ENCODE measurements around the gene LILRA2.
"Not testable (repeated sequence)": the region's sequence is repeated elsewhere in the genome, so short reads cannot be mapped to it uniquely, and the experiment has no call there.

The LILRA2 gene

GRCh38 chr19:54571715-54572615, 1.6 kb upstream of the LILRA2 start:
- peak; percentile 17 for DNase-seq

GRCh38 chr19:54572696-54573311, 786 bp upstream of the LILRA2 start:
- peak; percentile 83 for DNase-seq

- no peak for DNase-seq
Measured at GRCh38 chr19:54574051-54574450, 461 bp downstream of the LILRA2 start.

GRCh38 chr19:54574527-54575056, 1.0 kb downstream of the LILRA2 start:
- no peak for DNase-seq

DNA sequence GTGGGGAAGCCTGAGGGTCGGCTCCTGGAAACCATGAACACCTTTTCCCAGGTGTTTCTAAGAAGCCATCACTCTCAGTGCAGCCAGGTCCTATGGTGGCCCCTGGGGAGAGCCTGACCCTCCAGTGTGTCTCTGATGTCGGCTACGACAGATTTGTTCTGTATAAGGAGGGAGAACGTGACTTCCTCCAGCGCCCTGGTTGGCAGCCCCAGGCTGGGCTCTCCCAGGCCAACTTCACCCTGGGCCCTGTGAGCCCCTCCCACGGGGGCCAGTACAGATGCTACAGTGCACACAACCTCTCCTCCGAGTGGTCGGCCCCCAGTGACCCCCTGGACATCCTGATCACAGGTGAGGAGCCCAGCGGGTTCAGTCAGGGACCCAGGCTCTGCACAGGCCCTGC, 1.6 kb downstream of the LILRA2 start:
- DNase-seq, result not testable (repeated sequence)

- no peak for DNase-seq
Measured at GRCh38 chr19:54576411-54576976, 2.9 kb downstream of the LILRA2 start.

- DNase-seq, result no peak
Measured at GRCh38 chr19:54577334-54577733, 3.7 kb downstream of the LILRA2 start.

- not testable (repeated sequence) for DNase-seq
Measured at GRCh38 chr19:54578268-54578667, 4.7 kb downstream of the LILRA2 start.

- DNase-seq, result no peak
Measured at GRCh38 chr19:54586397-54586796, 12.8 kb downstream of the LILRA2 start.

DNA sequence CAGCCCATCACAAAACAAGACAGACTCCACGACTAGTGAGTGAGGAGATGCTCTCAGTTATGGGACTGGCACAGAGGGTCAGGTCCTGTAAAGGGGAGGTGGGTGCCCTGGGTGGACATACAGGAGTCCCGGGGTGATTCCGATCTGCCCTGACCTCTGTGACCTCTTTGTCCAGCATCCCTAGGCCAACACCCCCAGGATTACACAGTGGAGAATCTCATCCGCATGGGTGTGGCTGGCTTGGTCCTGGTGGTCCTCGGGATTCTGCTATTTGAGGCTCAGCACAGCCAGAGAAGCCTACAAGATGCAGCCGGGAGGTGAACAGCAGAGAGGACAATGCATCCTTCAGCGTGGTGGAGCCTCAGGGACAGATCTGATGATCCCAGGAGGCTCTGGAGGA, 13.4 kb downstream of the LILRA2 start:
- no peak for DNase-seq

DNA sequence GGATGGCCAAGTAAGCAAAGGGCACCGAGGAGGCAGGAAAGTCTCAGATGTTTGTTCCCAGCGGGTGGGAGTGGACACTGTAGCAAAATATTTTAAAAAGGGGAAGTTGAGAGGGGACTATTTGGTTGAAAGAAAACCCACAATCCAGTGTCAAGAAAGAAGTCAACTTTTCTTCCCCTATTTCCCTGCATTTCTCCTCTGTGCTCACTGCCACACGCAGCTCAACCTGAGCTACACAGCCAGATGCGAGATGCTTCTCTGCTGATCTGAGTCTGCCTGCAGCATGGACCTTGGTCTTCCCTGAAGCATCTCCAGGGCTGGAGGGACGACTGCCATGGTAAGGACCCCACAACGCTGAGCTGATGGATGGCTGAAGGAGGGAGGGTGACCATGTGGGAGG, 19.9 kb downstream of the LILRA2 start, which contains the start of gene LILRA1:
Gene LILRA1, plus strand, starts transcription at position 188 of the 400 bp plus-strand sequence. CDS start 613 bp downstream, outside the sequence.
- peak; percentile 45 for DNase-seq

GRCh38 chr19:54593931-54594626, 20.5 kb downstream of the LILRA2 start:
- DNase-seq, result not testable (repeated sequence)

- no peak for DNase-seq
Measured at GRCh38 chr19:54594737-54595136, 21.1 kb downstream of the LILRA2 start.

DNA sequence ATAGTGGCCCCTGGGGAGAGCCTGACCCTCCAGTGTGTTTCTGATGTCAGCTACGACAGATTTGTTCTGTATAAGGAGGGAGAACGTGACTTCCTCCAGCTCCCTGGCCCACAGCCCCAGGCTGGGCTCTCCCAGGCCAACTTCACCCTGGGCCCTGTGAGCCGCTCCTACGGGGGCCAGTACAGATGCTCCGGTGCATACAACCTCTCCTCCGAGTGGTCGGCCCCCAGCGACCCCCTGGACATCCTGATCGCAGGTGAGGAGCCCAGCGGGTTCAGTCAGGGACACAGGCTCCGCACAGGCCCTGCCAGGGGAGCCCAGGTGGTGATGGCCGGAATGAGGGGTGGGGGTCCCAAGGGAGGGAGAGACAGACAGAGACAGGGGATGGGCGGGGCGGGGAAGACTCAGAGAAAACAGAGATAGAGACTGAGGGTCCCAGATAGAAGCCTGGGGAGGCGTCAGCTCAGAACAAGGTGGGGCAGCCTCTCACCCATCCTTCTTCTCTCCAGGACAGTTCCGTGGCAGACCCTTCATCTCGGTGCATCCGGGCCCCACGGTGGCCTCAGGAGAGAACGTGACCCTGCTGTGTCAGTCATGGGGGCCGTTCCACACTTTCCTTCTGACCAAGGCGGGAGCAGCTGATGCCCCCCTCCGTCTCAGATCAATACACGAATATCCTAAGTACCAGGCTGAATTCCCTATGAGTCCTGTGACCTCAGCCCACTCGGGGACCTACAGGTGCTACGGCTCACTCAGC, 22.3 kb downstream of the LILRA2 start:
- not testable (repeated sequence) for DNase-seq

DNA sequence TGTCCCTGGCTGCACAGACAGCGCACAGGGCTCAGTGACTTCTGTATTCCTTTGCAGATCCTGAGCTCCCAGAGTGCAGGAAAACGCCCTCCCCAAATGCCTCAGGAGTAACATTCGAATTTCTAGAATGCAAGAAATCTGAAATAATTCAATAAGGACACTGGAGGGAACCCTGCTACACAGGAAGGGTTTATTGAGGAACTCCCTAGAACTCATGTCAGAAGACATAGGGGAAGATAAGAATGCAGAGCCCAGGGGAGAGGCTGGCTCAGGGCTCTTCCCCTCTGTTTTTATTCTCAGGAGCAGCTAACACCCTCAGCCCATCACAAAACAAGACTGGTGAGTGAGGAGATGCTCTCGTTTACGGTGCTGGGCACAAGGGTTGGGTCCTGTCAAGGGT, 26.6 kb downstream of the LILRA2 start:
- no peak for DNase-seq

GRCh38 chr19:54606230-54606629, 32.6 kb downstream of the LILRA2 start:
- DNase-seq, result no peak

GRCh38 chr19:54606891-54607784, 33.5 kb downstream of the LILRA2 start:
- no peak for DNase-seq

- no peak for DNase-seq
Measured at GRCh38 chr19:54607785-54608150, 34.2 kb downstream of the LILRA2 start.

DNA sequence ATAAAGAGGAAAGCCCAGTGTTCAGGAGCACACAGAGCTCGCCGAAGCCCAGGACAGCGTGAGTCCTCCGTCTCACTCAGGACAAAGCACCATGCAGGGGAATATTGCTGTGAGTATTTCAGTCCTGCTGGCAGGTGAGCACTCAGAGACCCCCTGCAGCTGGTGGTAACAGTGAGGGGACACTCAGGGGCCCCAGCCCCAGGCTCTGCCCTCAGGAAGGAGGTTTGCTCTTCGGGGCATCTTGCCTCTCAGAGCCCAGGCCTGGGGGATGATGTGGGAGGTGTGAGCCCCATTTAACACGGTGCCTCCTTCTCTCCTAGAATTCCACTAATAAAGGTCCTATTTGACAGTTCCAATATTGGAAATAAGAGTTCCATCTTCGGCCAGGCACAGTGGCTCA, 34.6 kb downstream of the LILRA2 start:
- DNase-seq, result no peak

DNA sequence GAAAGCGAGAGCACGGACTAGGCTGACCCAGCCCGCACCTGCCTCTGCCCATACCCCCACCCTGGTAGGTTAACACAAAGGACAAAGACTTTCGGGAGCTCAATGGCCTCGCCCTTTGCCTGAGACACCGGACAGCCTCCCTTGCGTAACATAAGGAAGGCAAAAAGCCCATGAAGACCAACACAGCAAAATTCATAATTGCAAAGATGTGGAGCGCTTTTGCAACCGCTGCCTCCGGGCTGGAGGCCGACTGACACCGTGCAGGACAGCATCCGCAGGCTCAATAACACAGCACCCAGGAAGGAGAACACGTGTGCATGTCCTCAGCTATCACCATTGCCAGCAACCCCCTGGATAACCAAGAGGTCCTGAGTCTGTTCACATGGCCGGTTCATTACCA, 35.2 kb downstream of the LILRA2 start:
- no peak for DNase-seq

DNA sequence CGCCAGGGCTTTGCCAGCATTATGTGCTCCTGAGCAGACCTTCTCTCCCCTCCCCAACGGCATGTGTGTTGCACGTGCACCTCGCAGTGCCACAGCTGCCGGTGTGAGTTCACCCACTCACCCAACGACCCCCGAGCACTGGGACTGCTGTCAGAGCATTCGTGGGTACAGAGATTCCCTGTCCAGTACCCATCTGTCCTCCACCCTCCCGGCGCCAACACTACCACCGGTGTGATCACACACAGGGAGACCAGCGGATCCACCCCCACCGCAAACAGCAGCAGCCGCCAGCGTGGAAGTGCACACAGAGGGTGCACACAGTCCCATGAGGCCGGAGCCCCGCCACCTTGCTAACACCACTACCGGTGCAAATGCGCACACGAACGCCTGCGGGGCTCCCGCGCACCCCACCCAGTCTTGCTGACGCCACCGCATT, 35.8 kb downstream of the LILRA2 start:
- no peak for DNase-seq
